IPS-11a (cell line): ENCODE data around the gene PRDM16.
"Not testable (repeated sequence)": the region's sequence is repeated elsewhere in the genome, so short reads cannot be mapped to it uniquely, and the experiment has no call there.

Experiments used
- H3K4me3 ChIP-seq: one replicate; pipeline ENCODE4 v1.5.1; 2013; ENCODE audit warnings: low read depth, low read length, control low read depth

PRDM16 gene

DNA sequence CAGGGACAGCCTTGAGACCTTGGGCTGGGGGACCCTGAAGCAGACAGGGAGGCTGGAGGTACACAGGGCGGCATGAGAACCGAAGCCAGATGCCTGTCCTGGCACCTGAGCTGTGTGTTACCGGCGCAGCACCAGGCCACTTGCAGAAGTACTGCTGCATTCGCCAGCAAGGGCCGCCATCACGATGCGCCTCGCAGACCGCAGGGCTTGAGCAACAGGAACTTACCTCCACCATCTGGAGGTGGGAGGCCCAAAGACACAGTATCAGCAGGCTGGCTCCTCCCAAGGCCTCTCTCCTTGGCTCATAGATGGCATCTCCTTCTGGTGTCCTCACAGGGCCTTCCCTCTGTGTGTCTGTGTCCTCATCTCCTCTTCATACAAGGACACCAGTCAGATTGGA lies 90.1 kb downstream of the PRDM16 start:
- H3K4me3 ChIP-seq = no peak overlapping the region

GRCh38 chr1:3159996-3160395 lies 91.0 kb downstream of the PRDM16 start:
- H3K4me3 ChIP-seq = no peak overlapping the region

DNA sequence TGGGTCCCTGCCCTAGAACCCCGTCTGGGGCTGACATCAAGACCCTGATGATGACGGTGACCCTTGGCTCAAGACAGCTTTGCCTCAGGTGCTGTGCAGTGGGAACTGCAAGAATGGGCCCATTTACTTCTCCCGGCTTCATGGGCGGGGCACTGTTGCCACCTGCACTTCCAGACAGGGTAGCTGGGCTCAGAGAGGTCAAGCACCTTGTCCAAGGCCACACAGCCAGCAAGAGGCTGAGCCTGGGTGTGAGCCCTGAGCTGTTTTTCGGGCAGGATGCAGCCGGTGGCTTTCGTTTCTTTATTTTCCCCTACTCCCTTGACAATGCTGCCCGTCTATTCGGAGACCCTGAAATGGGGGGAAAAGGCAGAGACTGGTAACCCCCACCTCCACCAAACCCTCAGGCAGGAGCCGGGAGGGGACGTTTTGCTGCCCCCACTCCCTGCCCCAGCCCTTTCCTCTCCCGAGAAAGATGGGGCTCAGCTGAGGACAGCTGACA lies 91.7 kb downstream of the PRDM16 start:
- no peak overlapping the region for H3K4me3 ChIP-seq

- no peak overlapping the region for H3K4me3 ChIP-seq
Observed at GRCh38 chr1:3161176-3161840, 92.3 kb downstream of the PRDM16 start.

- no peak overlapping the region for H3K4me3 ChIP-seq
Observed at GRCh38 chr1:3162322-3162882, 93.4 kb downstream of the PRDM16 start.

- H3K4me3 ChIP-seq = no peak overlapping the region
Observed at GRCh38 chr1:3163356-3163755, 94.4 kb downstream of the PRDM16 start.

DNA sequence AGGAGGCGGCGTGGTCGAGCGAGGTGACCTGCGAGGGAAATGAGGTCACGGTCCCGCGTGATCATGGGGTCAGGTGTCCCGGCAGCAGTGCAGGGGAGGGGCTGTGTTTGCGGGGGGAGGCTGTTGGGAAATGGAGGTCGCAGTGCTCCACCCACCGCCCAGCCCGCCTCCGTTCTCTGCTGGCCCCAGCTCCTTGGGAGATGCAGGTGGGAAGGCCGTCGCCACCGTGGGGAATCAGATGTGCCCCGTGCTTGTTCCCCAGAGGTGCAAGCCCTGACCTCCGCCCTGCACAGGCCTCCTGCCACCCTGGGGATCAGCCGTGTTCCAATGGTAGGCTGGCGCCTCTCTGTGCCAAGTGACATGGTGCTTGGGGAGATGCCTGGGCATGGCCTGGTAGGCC lies 95.7 kb downstream of the PRDM16 start:
- H3K4me3 ChIP-seq = no peak overlapping the region

DNA sequence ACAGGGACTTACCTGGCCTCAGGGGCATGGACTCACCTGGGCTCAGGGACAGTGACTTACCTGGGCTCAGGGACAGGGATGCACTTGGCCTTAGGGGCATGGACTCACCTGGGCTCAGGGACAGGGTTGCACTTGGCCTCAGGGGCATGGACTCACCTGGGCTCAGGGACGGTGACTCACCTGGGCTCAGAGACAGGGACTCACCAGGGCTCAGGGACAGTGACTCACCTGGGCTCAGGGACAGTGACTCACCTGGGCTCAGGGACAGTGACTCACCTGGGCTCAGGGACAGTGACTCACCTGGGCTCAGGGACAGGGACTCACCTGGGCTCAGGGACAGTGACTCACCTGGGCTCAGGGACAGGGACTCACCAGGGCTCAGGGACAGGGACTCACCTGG lies 96.2 kb downstream of the PRDM16 start:
- H3K4me3 ChIP-seq = not testable (repeated sequence)

- H3K4me3 ChIP-seq = no peak overlapping the region
Observed at GRCh38 chr1:3166206-3166918, 97.4 kb downstream of the PRDM16 start.

- H3K4me3 ChIP-seq = no peak overlapping the region
Observed at GRCh38 chr1:3167255-3167654, 98.3 kb downstream of the PRDM16 start.

GRCh38 chr1:3168678-3169077 lies 99.7 kb downstream of the PRDM16 start:
- no peak overlapping the region for H3K4me3 ChIP-seq

- H3K4me3 ChIP-seq = no peak overlapping the region
Observed at GRCh38 chr1:3169665-3170356, 100.8 kb downstream of the PRDM16 start.

- H3K4me3 ChIP-seq = no peak overlapping the region
Observed at GRCh38 chr1:3170561-3171453, 101.8 kb downstream of the PRDM16 start.

DNA sequence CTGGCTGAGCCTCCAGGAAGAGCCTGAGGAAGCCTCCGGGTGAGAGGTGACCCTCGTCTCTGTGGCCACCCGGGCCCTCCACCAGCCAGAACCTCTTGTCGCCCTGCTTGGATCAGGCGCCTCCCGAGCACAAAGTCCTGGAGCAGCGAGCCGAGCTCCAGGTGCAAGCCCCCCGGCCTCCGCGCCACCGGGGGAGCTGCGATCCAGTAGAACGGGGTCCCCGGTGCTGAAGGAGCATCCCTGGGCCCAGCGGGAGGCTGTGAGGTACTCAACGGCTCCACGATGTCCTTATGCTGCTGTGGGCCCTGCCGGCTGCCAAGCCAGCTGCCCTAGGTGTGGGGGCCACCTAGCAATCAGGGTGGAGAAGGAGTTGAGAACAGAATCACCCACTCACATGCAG lies 102.8 kb downstream of the PRDM16 start:
- no peak overlapping the region for H3K4me3 ChIP-seq

DNA sequence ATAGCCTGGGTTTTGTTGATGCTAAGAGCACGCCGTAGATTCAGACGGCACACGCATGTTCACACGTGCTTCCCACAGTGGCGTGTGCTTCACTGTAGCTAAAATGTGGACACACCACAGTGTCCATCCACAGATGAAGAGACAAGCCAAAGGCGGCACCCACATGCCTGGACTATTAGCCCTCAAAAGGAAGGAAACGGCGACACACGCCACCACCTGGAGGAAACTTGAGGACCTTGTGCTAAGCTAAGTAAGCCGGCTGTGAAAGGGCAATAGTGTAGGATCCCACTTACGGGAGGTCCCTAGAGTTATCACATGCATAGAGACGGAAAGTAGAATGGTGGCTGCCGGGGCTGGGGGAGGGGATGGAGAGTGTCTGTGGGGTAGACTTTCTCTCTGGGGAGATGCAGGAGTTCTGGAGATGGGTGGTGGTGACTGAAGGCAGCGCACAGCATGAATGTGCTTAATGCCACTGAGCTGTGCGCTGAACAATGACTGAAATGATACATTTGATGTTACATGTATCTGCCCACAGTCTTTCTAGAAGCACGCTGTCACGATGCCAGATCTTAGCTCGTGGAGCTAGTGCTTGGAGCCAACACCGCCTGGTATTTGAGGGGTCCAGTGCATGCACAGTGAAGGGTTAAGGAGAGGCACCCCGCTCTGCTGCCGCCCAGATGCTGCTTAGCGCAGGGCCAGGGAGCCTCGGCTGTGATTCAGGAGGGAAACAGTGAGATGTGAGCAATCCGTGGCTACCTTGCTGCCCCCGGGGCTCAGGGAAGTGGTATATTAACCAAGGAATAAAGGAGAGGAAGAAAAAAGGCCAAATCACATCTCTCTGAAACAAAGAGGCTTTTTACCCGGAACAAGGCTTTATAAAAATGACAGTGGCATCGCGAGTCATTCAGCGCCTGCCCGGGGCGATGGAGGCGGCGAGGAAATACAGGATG lies 103.7 kb downstream of the PRDM16 start:
- H3K4me3 ChIP-seq = no peak overlapping the region

- no peak overlapping the region for H3K4me3 ChIP-seq
Observed at GRCh38 chr1:3173381-3173980, 104.5 kb downstream of the PRDM16 start.

DNA sequence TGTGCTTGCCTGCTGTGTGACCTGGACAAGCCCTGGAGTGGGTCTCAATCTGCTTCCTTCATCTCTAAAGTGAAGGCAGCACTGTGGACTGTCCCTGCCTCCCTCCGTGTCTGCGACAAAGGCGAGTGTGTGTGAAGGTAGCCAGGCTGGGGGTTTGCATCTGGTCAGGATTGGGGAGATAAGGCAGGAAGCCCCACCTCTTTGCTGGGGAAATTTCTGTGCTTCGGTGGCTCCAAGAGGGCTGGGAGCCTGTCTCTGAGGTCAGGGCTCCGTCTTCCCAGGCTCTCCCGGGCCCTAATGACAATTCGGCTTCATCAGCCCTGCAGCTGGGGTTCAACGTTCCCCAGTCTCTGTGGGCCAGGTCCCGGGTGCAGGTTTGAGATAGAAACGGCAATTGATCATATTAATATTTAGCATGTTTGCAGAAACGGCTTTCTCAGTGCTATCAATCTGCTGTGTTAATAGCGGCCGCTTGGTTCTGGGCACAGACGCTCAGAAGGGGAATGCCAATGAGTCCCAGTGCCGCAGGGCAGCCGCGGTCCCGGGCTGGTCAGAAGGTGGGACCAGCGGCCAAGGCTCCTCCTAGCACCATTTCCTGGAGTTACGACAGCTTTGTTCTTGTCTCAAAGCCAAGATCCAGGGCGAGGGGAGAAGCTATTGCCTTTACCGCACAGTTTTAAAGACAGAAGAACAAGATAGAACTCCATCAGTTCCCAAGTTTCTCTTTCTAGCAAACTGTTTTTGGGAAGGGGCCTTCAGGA lies 105.7 kb downstream of the PRDM16 start:
- H3K4me3 ChIP-seq = no peak overlapping the region

GRCh38 chr1:3175486-3175885 lies 106.5 kb downstream of the PRDM16 start:
- H3K4me3 ChIP-seq = no peak overlapping the region
